ENCODE results near the gene EIF1AX. TPM values are rescaled to one million over a fixed set of nuclear protein-coding genes. Genes with fewer than 3 reads are reported as not detected.
"Not testable (repeated sequence)": the region's sequence is repeated elsewhere in the genome, so short reads cannot be mapped to it uniquely, and the experiment has no call there.

Gene EIF1AX
- polyA plus RNA-seq, 1 donor, result 97.2 TPM

DNA sequence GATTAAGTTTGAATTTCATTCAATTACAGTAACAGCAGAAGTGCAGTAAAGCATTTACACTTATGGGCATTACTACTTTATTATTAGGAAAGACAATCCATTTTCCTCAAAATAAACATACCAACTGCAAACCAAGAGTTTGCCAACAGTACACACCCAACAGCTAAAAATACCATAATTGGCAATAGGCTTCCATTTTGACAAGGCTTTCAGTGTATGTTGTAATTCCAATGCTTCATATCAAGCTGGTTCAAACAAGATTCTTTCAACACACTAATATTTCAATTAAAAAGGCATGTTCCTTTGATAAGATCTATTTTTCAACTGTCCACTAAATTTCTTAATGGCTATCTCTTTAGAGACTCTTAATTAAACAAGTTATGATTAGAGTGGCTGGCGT lies 12.1 kb downstream of the EIF1AX start:
- DNase-seq, result no peak

DNA sequence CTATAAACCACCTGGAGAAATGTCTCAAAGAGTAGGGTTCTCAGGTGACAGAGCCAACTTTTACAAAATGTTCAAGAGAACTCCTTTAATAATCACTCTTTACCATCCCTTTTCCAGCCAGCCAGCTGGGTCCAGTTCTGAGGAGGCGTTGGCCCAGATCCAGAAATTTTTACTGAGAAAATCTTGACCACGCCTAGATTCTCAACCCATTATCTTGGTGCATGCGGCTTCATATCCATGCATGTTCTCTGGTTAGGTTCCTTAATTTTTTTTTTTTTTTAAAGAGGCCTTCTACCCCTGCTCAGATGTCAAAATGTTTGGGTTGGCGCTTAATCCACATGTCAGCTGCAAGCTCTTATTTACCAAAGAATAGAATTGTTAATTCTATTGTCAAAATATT lies 13.0 kb downstream of the EIF1AX start:
- DNase-seq, result no peak

DNA sequence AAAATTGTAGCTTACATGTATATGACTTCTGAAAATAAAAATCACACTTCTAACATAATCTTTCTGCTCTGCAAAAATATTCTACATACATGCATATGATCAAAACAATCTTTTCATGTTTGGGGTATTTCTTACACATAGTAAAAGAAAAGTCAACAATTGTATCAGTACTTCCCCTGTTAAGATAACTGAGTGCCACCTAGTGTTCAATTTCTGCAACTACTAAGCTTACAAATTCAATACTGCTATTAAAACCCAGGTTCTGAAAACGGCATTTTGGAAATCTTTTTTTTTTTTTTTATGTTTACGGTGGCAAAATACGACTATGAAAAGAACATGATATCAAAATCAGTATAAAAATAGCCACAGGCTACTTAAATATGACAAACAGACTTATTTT lies 14.2 kb downstream of the EIF1AX start:
- not testable (repeated sequence) for DNase-seq

DNA sequence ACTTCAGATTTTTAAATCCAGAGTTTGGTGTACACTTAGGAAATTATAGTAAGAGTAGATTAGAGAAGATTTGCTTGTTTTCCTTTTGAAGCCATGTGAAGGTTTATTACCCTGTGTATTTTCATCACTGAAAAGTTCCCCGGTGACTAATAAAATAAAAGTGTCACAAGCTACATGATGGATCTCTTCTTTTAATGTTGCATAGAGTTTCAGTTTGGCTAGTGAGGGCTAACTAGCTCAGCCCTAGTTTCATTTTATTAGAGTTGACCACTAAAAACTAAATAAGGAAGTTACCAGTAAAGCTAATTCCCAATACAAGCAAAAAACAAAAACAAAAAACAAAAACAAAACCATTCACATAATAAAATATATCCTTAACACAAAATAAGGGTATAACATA lies 14.8 kb downstream of the EIF1AX start:
- DNase-seq, result not testable (repeated sequence)

DNA sequence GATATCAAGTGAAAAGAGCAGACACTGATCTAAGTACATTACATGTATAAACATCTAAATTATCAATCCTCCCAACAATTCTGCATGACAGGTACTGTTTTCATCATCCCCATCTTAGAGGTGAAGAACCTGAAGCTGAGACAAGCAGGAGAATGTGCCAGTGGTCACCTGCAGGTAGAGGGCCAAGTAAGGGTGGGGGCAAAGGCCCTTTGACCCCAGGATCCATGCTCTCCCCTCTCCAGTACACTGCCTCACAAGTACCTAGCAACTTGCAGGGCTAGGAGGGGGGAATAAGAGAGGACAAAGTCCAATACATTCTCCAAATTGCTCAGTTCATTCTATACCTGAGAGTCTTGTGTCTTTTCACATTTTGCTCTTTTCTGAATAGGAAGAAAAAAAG lies 16.7 kb downstream of the EIF1AX start:
- DNase-seq, result no peak

DNA sequence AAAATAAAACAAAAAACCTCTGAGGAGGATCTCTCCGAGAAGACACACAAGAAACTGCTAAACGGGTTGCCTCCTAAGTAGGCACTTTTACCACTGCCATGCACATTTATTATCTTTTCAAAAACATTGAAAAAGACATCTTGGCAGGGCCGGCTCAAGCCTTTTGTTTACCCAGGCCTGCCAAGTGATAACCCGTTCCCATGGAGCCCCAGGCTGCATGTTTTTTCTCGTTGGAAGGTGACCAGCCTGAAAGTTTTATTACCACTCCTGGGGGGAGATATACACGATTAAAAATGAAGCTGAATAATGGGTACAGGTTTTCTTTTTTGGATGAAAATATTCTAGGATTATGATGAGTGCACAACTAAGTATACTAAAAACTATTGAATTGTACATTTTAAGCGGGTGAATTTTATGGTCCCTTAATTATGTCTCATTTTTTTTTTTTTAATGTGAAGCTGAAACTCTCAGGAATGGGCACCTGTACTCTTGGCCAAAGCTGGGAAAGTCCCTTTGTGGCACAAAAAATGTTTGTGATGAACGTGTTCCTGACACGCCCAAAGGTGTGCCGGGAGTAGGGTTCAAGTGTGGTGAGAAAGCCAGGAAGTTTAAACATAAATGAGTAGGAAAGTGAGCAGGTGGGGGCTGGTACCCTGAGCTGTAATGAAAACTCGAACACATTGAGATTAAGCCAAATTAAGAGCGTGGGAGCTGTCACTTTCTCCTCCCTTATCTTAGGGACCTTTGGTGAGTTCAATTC lies 23.4 kb downstream of the EIF1AX start:
- DNase-seq, result no peak

DNA sequence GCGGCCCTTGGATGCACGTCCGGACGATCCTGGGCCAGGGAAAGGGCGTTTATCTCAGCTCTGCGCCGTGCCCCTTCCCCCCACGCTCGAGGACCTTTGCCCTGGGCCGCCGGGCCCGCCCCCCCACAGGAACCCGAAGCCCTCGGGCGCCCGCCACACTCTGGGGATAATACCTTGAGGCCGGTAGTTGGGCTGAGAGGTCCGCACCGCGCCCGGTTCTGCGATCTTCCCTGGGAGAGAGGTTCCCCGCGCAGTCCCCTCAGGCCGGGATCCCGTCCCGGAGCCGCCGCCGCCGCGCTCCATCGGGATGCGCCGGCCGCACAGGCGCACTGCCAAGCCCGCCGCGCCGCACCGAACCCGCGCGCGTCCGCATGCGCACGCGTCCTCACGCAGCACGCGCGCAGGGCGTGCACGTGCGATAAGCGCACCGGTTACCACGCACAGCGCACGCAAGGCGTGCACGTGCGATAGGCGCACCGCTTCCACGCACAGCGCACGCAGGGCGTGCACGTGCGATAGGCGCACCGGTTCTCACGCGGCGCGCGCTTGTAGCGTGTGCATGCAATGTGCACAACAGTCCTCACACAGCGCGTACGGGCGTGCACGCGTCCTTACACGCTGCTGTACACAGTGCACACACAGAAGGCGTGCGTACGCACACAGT lies 24.9 kb downstream of the EIF1AX start, which contains the start of gene MAP7D2:
TSS of gene MAP7D2 (minus strand) at position 331 of the 664 bp plus-strand sequence. CDS start at position 303, 28 bp downstream.
- DNase-seq, result no peak

DNA sequence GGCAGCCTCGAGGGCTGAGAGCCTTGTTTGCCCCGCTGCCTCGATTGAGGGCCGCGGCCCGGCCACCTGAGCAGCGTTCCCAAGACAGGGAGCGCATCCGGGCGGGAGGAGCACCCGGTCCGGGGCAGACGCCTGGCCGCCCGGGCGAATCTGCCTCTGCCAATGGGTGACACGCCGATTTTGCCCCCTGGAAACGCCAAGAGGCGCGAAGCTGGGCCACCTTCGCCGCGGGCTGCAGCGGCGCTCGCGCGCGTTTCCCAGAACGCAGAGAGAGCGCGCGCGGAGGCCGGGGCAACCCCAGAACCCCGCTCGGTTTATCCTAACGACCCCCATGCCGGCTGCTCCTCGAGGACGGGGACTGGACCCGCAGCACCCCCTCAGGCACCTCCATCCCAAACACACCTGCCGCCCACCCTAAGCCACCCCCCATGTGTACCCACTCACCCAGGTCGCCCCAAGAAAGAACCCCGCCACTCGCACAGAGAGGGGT lies 25.5 kb downstream of the EIF1AX start:
- no peak for DNase-seq

DNA sequence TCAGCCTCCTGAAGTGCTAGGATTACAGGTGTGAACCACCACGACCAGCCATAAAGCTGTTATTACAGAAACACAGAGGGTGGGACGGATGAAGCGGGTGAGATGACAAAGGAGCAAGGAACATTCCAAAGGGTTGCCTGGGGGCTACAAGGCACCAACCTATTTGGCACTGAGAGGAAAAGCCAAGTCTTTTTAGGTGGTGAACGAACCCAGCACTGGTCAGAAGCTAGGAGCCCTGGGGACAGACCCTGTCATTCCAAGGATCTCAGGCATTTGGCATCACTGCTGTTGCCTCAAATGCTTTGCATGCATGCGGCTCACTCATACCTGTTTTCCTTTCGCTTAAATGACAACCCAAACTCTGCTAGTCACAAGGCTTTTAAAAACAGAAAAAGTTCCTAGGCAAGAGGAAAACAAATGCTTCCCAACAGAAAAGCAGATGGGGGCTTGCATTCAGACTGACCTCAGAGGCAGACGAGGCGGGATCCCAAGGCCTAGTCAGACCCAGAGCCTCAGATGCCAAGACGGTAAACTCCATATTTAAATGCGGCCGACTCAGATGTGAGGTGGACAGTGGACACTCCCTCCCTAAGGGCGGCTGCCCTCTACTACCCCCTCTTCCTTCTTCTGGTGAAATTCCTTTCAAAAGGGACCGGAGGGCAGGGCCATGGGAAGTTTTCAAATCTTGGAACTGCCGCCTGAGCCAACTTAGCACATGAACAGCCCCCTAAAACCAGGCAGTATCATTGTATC lies 29.4 kb downstream of the EIF1AX start:
- no peak for DNase-seq

DNA sequence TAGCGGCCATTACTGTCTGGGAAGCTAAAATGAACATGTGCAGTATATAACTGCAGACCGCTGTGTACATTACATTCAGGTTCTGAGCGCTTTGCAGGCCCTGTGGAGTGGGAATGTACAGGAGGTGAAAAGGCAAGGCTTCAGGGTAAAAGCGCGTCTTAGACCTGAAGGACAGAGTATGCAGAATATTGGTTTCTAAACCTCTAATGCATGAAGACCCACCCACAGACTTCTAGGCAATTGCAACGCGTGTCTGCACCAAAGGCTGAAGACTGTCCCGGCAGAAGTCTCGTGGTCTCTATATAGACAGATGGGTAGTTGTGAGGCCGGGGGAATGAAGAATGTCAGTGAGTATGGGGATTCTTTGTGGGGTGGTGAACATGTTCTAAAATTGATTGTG lies 30.4 kb downstream of the EIF1AX start:
- no peak for DNase-seq

DNA sequence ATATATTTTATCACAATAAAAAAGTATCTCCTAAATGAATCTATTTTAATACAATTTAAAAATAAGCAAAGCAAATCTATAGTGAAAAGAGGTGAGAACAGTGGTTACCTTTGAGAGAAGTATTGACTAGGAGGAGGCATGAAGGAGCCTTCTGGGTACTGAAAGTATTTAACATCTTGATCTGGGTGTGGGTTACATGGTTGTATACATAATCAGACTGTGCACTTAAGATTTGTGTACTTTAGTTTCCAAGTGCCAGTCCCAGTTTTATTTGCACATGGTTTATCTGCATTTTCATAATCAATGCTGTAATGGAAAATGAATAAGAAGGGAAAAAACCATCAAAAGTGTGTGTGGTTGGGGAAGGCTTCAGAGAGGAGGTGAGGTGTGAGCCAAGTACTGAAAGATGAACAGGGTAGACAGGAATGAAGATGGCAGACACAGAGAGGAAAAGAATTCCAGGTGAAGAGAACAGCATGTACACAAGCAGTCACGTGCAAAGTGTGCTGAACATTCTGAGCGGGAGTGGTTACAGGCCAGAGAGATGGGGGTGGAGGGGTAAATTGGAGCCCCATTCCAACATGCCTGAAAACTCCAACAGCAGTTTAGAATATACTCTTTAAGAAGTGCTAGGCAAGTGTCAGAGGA lies 39.6 kb downstream of the EIF1AX start:
- DNase-seq, result no peak

DNA sequence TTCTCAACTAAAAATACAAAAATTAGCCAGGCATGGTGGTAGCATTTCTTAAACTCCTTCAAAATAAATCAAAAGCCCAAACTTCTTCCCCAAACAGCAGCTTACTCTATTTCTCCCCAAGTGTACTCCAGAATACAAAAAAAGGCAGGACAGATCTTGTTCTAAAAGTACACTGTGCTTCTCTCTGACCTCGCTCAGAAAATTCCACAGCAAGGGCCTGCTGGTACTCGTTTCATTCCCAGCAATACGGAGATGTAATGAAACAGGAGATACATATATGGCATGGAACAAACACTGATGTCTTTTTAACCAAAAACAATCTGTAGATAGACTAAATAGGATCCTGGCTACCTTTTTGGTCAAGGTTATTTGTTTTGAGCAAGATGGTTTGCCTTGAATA lies 50.1 kb downstream of the EIF1AX start:
- no peak for DNase-seq

DNA sequence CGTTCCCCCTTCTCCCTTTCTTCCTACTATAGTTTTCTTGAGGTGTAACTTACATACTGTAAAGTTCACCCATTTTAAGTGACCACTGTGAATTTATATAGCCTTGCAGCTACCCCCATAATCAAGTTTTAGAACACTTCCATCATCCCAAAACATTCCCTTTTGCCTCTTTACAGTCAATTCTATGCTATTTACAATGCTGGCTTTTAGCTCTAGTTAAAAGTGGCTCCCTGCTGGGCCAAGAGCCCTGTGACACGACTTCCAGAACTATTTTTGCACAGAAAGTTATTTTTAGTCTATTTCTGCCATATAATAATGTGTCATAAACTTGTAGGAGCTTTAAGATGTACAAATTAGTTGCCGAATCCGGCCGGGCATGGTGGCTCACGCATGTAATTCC lies 51.8 kb downstream of the EIF1AX start:
- no peak for DNase-seq

DNA sequence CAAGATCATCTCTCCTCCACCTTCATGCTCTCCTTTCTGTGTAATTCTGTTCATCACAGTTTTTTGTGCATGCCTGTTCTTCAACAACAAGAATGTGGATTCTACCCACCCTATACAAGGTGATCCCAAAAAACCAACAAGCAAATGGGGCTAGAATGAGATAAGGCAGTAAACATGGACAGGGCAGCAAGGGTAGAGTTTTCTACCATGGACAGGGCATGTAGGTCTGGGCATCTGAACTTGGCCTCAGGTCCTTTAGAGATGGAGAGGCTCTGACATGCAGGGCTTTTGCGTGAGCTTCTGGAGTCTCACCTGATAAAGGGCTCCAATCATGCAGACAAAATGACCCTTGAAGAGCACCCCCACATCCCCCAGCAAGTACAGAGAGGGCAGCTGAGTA lies 61.4 kb downstream of the EIF1AX start:
- no peak for DNase-seq

Other genes with a start within 250 kb of the EIF1AX start
- 20.4 TPM for gene BCLAF3, start 150.8 kb downstream of the EIF1AX start, polyA plus RNA-seq (ENCODE audit: insufficient read length)
- 5.1 TPM for gene MAP7D2, start 24.9 kb downstream of the EIF1AX start, polyA plus RNA-seq (ENCODE audit: insufficient read length)
- gene RPS6KA3, start 125.1 kb upstream of the EIF1AX start, polyA plus RNA-seq (ENCODE audit: insufficient read length), result 36.1 TPM

Data from left kidney (tissue), 2 donors.